NK-92 (cell line): ENCODE measurements around the gene TAC3.
"Not testable (repeated sequence)": the region's sequence is repeated elsewhere in the genome, so short reads cannot be mapped to it uniquely, and the experiment has no call there.

Experiments
- DNase-seq: peaks from one replicate; lab custom pipeline; 2025; ENCODE audit not compliant: unreplicated experiment; lab: John Stamatoyannopoulos, UW

Gene TAC3

GRCh38 chr12:56987011-56987410 is 29.3 kb downstream of the TAC3 start:
- no peak for DNase-seq

GRCh38 chr12:56985714-56986113 is 30.6 kb downstream of the TAC3 start:
- not testable (repeated sequence) for DNase-seq

- no peak for DNase-seq
Observed at GRCh38 chr12:56983386-56983785, 32.9 kb downstream of the TAC3 start.

GRCh38 chr12:56982578-56983236 is 33.6 kb downstream of the TAC3 start:
- not testable (repeated sequence) for DNase-seq

GRCh38 chr12:56980941-56981530 is 35.3 kb downstream of the TAC3 start:
- no peak for DNase-seq

- no peak for DNase-seq
Observed at GRCh38 chr12:56980268-56980667, 36.1 kb downstream of the TAC3 start.

GRCh38 chr12:56979628-56980027 is 36.7 kb downstream of the TAC3 start:
- no peak for DNase-seq

- DNase-seq: no peak
Observed at GRCh38 chr12:56978397-56979138, 37.8 kb downstream of the TAC3 start.

GRCh38 chr12:56977361-56977760 is 39.0 kb downstream of the TAC3 start:
- DNase-seq: not testable (repeated sequence)

GRCh38 chr12:56974224-56974623 is 42.1 kb downstream of the TAC3 start:
- not testable (repeated sequence) for DNase-seq

GRCh38 chr12:56968910-56969309 is 47.4 kb downstream of the TAC3 start:
- DNase-seq: not testable (repeated sequence)

- DNase-seq: not testable (repeated sequence)
Observed at GRCh38 chr12:56965997-56966642, 50.2 kb downstream of the TAC3 start.

- not testable (repeated sequence) for DNase-seq
Observed at GRCh38 chr12:56965124-56965523, 51.2 kb downstream of the TAC3 start.

- DNase-seq: not testable (repeated sequence)
Observed at GRCh38 chr12:56963557-56963956, 52.8 kb downstream of the TAC3 start.

GRCh38 chr12:56962247-56962646 is 54.1 kb downstream of the TAC3 start:
- not testable (repeated sequence) for DNase-seq
